Stimulated activated CD8-positive, alpha-beta memory T cell treated with anti-CD3 and anti-CD28 coated beads, Interleukin-15, amount 100 ng/mL, for 48 hours (primary cell): ENCODE results near the gene SCNN1G.
"Not testable (repeated sequence)": the region's sequence is repeated elsewhere in the genome, so short reads cannot be mapped to it uniquely, and the experiment has no call there.

Source experiments
- DNase-seq, 2 donors: peaks; one replicate each; pipeline ENCODE4 v3.0.0-alpha.2; 2020; ENCODE audit warnings: low read depth in 2 of 2

SCNN1G gene

GRCh38 chr16:23182679-23183542 is at the start of gene SCNN1G:
Gene SCNN1G (plus strand): TSS chr16:23182745. CDS start chr16:23186272, 3,527 bp downstream.
- no peak for DNase-seq

- no peak for DNase-seq
Observed at GRCh38 chr16:23132775-23133463, 49.6 kb upstream of the SCNN1G start.

- DNase-seq, result no peak
Observed at GRCh38 chr16:23134274-23134673, 48.3 kb upstream of the SCNN1G start.

- no peak for DNase-seq
Observed at GRCh38 chr16:23137256-23137655, 45.3 kb upstream of the SCNN1G start.

- no peak for DNase-seq
Observed at GRCh38 chr16:23137818-23138217, 44.7 kb upstream of the SCNN1G start.

- DNase-seq, result no peak
Observed at GRCh38 chr16:23140107-23140506, 42.4 kb upstream of the SCNN1G start.

- DNase-seq, result no peak
Observed at GRCh38 chr16:23141033-23141432, 41.5 kb upstream of the SCNN1G start.

GRCh38 chr16:23141500-23141899 is 41.0 kb upstream of the SCNN1G start:
- no peak for DNase-seq

GRCh38 chr16:23141959-23142740 is 40.4 kb upstream of the SCNN1G start:
- DNase-seq, result no peak

- no peak for DNase-seq
Observed at GRCh38 chr16:23143391-23143790, 39.2 kb upstream of the SCNN1G start.

GRCh38 chr16:23144393-23144792 is 38.2 kb upstream of the SCNN1G start:
- DNase-seq, result not testable (repeated sequence)

- no peak for DNase-seq
Observed at GRCh38 chr16:23145186-23145585, 37.4 kb upstream of the SCNN1G start.

GRCh38 chr16:23145608-23146007 is 36.9 kb upstream of the SCNN1G start:
- no peak for DNase-seq

GRCh38 chr16:23146877-23147601 is 35.5 kb upstream of the SCNN1G start:
- DNase-seq, result no peak

- DNase-seq, result no peak
Observed at GRCh38 chr16:23147666-23148065, 34.9 kb upstream of the SCNN1G start.

GRCh38 chr16:23148166-23148512 is 34.4 kb upstream of the SCNN1G start:
- no peak for DNase-seq

GRCh38 chr16:23148513-23149266 is 33.9 kb upstream of the SCNN1G start:
- peak; percentile 14 to 21 for DNase-seq

GRCh38 chr16:23149267-23149992 is 33.1 kb upstream of the SCNN1G start, which contains the start of gene USP31:
Gene USP31 (minus strand): TSS chr16:23149452. CDS start chr16:23149270, 182 bp downstream.
- DNase-seq, result peak; percentile 88

GRCh38 chr16:23149993-23150364 is 32.6 kb upstream of the SCNN1G start:
- DNase-seq, result no peak
